GM19438 (cell line): ENCODE measurements around the gene CPTP.

Source experiments
- ATAC-seq: cut with Tn5 transposase; IDR thresholded peaks from one replicate; pipeline ENCODE4 v1.9.1; 2021; ENCODE audit warnings: low read depth; ENCODE audit not compliant: unreplicated experiment

CPTP gene

DNA sequence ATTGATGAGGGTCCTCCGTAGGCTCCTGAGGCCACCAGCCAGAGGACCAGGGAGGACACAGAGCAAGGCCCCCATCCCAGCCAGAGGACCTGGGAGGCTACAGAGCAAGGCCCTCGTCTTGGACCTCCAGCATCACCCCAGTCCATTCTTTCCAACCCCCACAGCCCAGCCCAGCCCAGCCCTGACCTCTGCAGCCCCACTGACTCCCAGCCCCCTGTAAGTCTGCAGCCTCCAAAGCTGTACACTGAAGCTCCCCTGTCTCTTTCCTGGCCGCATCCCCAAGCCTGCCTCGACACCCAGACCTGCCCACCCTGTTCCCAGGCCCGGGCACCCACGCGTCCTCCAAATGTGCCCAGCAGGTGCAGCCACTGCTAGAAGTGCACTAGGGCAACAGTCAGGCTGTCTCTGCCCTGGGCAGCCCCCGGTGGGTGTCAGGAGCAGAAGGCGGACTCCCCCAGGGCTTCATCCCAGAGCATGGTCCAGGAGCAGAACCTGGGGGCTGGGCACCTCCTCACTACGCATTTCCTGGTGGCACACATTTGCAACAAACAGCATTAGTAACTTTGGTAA lies 22.5 kb downstream of the CPTP start:
- no peak for ATAC-seq

DNA sequence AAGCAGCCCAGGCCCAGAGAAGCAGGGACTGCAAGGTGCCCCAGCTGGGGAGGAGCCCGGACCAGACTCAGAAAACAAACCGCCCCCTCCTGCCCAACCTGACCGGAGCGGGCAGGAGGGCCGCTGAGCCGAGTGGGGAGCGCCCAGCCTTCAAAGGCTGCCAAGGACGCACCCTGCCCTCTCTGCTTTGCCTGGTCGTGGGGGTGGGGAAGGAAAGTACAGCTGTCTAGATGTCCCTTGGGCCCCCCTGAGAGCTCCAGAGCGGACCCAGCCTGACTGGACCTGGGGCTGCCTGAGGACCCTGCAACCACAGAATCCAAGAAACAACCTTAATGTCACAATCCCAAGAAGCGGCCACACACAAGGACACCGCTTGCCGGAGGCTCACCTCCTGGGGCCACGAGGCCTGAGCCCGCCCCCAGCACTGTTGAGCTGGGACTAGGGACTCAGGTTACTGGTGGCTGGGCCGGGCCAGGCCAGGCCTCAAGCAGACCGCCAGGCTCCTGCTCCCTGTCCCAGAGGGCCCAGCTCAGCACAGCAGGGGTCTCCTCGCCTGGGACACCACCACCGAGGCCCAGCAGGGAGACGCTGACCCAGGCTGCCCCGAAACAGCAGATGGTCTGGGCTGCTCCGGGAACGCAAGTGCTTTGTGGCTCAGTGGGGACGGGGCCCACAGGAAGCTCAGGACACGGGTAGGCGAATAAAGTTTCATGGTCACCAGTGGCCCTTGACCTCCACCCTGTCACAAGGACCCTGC lies 23.2 kb downstream of the CPTP start:
- ATAC-seq, result no peak

DNA sequence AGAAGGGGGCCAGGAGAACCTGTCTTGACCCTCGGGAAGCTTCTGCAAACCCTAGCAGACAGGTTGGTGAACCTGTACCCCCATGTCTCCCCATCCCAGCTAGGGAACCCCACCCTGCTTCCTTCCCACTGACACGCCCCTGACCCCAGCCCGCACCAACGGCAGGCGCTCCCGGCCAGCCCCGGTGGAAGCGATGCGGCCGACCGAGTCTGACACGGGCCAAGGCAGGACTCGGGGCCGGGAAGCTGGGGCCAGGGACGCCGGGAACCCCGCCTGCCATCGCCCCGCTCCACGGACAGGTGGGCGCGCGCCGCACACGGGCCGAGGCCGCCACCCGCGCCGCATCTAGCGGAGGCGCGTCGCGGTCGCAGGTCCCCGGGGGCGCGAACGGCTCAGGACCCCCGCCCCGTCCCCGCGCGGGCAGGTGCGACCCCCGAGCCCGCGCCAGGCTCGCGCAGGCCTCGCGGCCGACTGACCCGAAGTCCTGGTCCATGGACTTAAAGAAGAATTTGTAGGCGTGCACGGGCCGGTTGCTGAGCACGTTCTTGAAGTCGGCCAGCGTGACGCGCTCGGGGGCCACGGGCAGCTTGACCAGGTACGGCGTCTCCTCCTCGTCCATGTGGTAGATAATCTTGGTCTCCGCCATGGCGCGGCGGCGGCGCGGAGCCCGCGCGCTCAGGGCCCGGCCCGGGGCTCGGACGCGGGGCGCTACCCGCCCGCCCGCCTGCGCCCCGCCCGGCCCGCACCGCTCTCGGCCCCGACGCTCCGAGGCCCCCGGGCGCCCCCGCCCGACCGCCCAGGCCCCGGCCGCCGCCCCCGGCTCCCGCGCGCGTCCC lies 24.0 kb downstream of the CPTP start:
- ATAC-seq, result no peak

DNA sequence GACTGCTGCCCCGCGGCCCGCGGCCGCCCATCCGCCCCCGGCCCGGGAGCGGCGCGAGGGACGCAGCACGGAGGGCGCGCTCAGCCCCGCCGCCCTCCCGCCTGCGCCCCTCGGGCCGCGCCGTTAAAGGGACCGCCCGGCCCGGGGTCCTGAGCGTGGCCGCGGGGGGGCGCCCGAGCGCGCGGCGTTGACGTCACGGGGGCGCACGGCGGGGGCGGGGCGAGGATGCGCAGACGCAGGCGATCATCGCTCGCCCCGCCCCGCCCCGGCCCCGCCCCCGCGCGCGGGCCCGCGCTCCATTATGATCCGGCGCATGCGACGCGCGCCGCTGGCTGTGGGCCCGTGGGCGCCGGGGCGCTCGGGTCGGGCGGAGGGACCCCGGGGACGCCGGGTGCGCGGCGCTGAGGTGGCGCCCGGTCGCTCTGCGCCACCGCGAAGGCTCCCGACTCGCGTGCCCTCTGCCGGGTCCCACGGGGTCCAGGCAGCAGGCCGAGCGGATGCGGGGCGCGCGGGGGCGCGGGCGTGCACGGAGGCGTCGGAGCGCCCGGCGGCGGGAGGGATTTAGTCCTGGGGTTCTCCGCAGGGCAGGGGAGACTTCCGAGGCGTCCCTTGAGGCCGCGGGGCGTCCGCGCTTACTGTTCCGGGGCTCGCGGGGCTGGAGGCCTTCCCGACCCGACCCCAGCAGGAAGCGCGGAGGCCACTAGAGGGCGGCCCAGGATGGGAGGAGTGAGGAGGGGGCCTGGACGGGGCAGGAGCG lies 24.8 kb downstream of the CPTP start, which contains the start of gene DVL1:
Gene DVL1, minus strand, starts transcription at position 163 of the 757 bp plus-strand sequence. CDS start 353 bp downstream, outside the sequence.
- ATAC-seq, result no peak

DNA sequence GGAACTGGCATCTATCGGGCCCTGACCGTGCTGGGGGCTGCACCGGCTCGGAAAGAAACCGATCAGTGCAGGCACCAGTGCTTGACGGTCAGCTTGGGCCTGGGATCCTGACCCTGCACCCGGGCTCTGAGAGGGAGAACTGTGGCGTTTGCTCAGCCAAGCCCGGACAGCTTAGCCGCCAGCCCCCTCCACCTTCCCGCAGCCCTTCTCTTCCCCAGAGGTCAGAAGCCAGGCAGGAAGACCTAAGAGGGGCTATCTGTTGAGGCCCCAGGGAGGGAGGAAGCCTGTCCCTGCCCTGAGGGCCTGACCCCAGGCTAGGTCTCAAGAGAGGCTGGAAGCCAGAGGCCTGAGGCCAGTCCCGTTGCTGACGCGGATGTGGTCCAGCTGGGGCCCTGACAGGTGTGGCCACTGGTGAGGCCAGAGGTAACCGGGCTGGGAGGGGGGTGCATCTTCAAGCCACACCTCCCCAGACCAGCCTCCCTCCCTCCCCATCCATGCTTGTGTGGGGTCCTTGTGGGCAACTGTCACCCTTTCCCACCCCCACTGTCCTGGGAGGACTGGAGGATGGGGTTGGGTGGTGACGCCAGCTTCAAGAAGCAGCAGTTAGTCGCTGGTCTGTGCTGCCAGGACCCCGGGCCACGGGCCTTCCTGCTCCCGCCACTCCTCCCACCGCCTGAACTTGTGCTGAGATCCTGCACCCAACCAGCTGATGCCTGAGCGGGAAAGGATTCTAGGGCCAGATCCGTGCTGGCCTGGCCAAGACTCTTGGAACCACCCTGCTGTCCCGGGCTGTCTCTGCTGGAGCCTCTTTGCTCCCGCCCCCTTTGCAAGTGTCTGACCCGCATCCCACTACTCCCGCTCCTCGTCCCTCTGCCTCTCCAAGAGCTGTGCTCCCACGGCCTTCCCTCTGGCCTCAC lies 27.2 kb downstream of the CPTP start:
- ATAC-seq, result no peak

DNA sequence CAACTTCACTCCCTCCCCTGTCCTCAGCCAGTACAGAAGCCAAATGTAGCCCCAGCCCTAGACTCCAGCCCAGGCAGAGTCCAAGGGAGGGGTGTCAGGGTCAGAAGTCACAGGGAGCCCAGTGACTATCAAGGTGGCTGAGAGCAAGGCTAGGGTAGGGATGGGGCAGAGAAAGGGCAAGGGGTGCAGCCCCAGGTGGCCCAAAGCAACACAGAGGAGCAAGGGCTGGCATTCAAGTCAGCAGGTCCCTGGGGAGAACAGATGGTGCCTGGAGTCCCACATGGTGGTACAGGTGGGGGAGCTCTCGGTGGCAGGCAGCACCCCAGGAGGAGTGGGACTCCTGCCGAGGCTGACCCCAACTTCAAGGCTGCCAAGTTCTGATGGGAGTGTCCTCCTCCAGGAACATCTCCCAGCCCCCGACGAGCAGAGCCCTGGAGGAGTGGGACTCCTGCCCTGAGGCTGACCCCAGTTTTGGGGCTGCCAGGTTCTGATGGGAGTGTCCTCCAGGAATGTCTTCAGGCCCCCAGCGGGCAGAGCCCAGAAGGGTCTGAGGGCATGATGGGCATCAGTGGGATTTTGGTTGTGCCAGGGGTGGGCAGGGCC lies 28.3 kb downstream of the CPTP start:
- ATAC-seq, result no peak

DNA sequence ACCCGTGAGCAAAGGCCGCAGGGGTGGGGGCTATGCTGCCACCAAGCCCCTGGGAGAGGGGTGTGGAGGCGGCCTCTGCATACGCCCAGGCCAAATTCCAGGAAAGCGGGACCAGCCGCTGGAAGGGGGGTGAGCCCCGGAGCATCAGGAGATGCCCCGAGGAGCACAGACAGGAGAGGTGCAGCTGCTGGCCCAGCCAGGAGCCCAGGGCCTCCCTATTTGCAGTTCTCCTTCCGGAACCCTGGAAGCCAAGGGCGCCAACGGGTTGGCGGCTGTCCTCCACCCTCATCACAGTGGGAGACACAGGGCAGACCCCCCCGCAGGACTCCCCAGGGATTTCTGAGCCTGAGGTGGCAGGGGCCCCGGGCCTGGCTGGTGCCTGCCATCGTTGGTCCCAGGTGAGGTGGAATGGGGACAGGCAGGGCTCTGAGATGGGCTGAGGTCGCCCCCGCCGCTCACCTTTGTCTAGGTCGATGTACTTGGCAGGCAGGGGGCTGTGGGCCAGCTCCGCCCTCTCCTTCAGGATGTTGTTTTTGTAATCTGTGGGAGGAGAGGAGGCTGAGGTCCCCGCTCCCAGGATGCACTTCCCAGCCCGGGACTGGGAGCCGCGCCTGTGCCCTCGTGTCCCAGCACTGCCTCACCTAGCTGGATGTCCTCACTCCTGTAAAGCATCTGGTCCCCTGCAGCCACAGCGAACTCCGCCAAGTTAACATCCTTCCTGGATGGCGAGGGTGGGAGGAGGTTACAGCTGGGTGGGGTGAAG lies 29.0 kb downstream of the CPTP start:
- no peak for ATAC-seq

DNA sequence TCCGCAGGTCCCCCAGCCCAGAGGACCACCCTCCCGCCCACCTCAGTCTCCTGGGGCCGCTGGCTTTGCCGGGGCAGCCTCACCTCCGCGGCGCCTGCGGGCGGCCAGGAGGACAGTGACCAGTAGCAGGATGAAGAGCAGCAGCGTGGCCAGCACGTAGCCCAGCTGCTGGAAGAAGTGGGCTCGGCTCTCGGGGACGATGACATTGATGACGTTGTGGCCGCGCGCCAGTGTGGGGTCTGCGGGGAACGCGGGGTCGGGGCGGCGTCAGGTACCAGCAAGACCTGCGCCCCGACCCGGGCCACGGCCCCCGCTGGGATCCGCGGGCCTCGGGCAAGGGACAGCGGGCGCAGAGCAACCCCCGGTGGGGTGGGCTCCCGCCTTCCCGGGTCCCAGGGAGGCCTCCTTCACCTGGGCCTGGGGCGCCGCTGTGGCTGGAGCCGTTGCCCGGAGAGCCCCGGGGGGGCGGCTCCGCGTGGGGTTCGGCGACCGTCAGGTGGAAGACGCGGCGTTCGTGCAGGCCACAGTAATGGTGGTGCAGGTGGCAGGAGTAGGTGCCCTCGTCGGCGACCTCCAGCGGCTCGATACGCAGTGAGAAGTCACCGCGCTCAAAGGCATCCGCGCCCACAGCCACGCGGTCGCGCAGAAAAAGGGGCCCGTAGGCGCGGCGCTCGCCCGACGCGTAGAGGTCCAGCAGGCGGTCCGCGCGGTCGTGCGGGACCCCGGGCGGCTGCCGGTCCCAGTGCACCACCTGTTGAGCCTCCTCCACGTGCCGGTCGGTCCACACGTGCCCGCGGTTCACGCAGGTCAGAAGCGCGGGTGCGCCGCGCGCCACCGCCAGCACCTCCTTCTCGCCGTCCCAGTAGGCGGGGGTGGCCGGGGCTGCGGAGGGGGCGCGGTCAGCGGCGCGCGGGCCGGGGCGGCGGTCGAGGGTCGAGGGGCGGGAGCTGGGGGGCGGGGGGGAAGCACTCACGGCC lies 30.0 kb downstream of the CPTP start:
- no peak for ATAC-seq

DNA sequence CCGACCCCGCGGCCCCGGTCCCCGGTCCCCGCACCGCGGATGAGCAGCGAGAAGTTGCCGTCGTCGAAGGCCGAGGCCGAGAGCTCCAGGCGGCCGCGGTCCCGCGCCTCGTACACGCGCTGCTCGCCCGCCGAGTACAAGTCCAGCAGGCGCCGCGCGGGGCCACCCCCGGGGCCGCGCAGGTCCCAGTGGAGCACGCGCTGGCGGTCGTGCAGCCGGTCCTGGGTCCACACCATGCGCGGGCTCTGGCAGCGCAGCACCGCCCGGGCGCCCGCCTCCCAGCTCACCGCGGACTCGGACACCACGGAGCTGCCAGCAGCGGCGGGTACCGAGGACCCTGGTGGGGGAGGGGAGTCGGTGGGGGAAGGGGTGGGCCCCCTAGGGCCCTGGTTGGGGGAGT lies 30.8 kb downstream of the CPTP start:
- ATAC-seq, result no peak

DNA sequence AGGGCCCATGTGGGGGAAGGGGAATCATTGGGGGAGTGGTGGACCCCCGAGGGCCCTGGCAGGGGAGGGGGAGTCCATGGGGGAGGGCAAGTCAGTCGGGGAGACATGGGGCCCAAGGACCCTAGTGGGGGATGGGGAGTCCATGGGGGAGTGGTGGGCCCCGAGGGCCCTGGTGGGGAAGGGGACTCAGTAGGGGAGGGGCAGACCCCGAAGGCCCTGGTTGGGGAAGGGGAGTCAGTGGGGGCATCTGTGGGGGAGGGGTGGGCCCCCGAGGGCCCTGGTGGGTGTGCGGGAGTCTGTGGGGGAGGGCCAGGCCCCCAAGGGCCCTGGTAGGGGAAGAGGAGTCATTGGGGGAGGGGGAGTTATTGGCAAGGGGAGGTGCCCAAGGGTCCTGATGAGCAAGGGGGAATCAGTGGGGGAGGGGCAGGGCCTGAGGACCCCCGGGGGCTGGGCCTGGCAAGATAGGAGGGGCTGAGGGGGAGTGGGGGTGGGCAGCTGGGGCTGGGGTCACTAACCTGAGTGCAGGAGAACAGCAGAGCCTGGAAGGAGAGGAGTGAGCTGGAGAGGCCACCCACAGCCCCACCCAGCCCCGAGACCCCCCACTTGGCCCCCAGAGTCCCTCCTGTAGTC lies 31.7 kb downstream of the CPTP start:
- no peak for ATAC-seq

DNA sequence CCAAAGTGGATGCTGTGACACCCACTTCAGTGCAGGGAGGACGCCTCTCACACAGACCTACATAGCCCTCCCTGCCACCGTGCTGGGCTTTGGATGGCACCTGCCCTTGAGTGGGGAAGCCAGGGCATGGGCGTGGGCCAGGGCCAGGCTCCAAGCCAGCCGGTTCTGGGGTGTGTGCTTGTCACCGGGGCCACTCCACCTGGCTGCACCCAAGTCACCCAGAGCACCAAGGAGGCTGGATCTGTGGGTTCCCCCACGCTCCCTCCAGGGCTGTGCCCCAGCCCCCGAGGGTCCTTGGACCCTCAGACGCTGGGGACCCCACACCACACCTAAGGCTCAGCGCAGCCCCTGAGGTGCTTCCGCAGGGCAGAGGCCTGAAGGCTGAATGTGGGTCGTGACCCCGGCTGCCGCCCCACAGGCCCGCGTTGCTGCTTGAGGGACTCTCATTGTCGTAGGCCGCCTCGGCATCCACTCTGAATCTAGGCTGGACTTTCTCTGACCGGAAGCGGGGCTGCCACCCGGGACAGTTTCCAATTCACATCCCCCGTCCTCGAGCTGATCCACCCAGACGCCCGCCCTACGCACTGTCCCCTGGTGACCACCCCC lies 32.3 kb downstream of the CPTP start:
- ATAC-seq, result no peak

DNA sequence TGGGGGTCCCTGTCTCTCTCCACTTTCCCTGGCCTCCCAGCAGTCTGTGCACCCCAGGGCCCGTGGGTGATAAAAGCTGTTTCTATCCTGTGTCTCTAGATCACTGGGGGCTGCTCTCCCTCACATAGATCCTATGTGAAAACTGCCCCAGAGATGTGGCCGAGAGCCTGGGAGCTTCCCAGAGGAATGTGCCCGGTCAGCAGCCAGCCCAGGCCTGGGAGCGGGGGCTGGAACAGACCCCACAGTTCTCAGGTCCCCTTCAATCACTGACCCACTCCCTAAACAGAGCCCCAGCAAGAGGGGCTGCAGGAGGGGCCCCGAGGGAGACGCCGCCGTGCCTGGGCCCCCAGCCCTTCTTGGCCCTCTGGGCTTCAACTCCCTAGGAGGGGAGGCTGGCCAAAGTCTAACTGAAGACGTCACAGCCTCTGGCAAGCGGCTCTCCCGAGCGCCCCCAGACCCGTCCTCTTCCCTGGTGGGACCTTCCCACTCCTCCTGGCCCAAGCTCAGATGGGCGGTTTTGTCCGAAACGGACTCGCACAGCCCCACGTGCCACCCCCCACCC lies 33.4 kb downstream of the CPTP start:
- no peak for ATAC-seq

DNA sequence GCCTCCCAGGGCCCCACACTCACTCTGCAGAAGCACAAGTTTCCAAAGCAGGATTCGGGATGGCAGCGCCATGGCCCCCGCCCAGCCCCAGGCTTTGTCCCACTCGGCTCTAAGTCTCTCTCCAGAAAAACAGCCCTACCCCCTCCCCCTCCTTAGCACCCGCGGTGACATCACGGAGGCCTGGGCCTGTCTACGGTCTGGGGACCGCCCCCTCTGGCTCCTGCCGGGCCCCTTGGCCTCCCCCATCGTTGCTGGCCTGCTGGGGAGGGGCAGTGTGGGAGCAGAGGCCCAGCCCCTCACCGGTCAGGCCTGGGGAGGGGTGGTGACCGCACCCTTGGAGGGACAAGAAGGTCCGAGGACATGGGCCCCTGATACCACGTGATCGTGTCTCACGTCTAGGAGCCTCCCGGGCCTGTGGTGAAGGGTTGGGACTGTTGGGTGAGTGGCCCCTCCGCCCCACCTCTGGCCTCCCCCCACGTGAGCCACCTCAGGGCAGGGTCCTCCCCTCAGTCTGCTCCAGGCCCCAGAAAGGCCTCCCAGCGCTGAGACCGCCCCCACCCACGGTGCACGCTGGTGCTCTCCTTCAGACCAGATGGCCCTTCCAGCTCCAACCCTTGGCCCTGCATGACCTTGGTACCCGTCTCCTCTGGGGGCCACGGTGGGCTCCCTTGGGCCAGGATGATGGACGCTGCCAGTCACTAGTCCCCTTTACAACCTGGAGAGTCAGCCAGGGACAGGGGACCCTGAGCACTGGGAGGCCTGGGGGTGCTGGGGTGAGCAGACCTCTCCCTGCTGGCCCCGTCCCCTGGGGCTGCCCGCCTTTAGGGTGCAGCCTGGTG lies 34.0 kb downstream of the CPTP start, which contains the start of gene MXRA8:
Gene MXRA8, minus strand, starts transcription at position 123 of the 839 bp plus-strand sequence. Its CDS starts 51 bp downstream, at position 72.
- ATAC-seq, result no peak

DNA sequence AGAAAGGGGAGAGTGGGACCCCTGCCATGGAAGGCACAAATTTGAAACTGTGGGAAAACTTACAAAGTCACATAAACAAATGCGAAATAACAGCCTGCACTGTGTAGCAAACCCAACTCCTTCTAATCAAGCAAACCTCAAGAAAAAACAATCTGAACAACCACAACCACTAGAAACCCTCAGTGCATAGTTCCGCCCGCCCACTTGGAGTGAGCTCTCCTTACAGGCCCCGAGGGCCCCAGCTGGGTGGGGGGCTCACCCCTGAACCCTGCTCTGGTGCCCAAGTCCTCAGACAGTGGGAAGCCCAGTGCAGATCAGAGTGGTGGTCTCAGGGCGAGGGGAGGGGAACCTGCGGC lies 34.7 kb downstream of the CPTP start:
- ATAC-seq, result no peak
